GM08714 (cell line): ENCODE results near the gene COA4.

ENCODE experiments used
- H3K4me3 ChIP-seq: fragments of 200-500 bp; sonication (Bioruptor generic); 2 replicates; pipeline ENCODE4 v1.5.1; 2014; ENCODE audit warnings: mild to moderate bottlenecking, low read length, inconsistent platforms
- ZNF274 ChIP-seq: IDR thresholded peaks from 2 replicates; pipeline ENCODE4 v1.6.1; 2012; ENCODE audit warnings: mild to moderate bottlenecking, low read depth, low read length

COA4 gene

DNA sequence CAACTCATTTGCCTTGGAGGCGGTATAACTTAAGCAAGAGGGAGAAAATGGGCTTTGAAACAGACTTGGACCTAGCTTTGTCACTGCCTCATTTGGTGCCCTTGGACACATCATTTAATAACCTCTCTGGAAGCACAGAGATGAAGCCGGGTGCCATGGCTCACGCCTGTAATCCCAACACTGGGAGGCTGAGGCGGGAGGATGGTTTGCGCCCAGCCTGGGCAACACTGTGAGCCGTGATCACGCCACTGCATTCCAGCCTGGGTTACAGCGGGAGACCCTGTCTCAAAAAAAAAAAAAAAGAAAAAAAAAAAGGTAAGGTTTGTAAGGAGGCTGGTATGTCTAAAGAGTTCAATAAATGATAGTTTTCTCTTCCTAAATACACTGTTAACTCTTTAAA, 806 bp downstream of the COA4 start:
- H3K4me3 ChIP-seq: peak overlapping the region; percentile 90
- TF ChIP-seq ZNF274: no peak

DNA sequence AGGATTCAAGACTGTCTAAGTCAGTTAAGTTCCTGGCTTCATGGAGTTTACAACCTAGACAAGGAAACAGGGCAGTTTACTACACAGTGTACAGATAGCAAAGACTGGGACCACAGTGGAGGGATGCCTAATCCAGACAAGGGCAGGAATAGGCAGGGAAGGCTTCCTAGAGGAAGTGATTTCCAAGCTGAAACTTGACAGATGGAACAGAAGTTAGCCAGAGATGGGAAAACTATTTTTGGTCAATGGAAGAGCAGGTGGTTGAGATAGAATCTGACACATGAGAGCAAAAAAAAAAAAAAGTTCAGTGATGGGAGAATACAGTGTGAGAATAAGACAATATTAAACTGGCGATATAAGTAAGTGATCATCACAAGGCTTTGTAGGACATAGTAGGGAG, 1.3 kb downstream of the COA4 start:
- no peak for TF ChIP-seq ZNF274
- peak overlapping the region; percentile 90 for H3K4me3 ChIP-seq

GRCh38 chr11:73872749-73873357, 3.8 kb downstream of the COA4 start:
- no peak for TF ChIP-seq ZNF274

DNA sequence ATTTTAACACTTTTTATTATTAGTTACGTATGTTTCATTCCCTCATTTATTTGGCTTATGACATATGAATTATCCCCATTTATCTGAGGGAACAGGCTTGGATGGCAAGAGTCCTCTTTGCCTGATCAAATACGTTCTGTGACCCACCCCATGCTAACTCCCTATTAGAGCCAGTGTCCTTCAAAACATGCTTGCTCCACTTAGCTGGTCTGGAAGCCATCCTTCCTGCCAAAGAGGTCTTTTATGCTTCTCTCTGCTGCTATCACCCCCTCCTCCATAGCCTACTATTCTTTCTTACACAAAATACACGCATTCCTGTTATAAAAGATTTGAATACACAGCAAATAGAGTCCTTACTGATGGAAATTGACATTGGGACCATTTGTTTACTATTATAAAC, 6.4 kb downstream of the COA4 start:
- H3K4me3 ChIP-seq: no peak overlapping the region
- no peak for TF ChIP-seq ZNF274

More at GRCh38 chr11:73872749-73873357, 3.8 kb downstream of the COA4 start:
- no peak overlapping the region for H3K4me3 ChIP-seq

DNA sequence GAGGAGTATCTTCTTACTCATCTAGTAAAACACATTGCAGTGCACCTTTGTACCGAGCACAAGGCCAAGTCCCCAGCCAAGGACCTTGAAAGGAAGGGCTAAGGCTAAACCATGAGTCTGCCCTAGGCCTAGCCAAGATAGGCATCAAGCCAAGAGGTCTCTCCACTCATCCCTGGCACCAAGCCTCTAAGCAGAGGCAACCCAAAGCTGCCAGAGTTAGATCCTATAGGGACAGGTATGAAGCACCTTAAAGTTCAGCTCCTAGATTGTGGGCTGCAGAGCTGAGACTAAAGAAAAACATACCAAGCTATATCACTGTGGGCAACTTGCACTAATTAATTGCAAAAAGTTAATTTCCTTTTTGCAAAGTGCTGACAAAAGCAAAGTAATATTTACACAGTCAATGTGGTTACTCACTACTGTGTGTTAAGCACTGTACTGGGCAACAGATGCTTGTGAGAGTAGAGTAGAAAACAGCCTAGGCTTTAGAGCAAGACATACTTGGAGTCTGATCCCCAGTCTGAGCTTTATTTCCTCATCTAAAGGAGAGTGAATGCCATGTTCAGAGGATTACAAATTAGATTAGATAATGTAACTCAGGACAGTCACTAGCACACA, 7.2 kb downstream of the COA4 start:
- no peak overlapping the region for H3K4me3 ChIP-seq
- no peak for TF ChIP-seq ZNF274

DNA sequence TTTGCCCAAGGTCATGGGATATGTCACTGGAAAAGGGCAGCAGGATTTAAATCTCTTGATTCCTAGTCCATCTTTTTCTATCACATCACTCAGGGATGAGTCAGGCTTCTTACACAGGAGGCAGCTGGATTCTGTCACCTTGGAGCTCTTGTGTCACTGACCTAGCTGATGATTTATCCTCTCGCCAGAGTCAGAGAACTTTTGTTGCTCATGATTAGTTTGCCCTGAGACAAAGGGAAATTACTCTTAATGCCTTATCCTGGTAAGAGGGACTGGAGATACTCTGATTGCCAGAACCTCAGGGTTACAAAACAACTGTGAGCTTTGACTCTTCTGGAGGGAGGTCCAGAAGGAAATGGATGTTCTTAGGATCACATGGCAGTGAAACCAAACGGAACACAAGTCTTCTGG, 10.1 kb downstream of the COA4 start:
- H3K4me3 ChIP-seq: no peak overlapping the region
- no peak for TF ChIP-seq ZNF274

GRCh38 chr11:73866095-73866579, 10.5 kb downstream of the COA4 start:
- no peak overlapping the region for H3K4me3 ChIP-seq
- no peak for TF ChIP-seq ZNF274

- no peak for TF ChIP-seq ZNF274
- H3K4me3 ChIP-seq: no peak overlapping the region
Observed at GRCh38 chr11:73862986-73863385, 13.7 kb downstream of the COA4 start.

DNA sequence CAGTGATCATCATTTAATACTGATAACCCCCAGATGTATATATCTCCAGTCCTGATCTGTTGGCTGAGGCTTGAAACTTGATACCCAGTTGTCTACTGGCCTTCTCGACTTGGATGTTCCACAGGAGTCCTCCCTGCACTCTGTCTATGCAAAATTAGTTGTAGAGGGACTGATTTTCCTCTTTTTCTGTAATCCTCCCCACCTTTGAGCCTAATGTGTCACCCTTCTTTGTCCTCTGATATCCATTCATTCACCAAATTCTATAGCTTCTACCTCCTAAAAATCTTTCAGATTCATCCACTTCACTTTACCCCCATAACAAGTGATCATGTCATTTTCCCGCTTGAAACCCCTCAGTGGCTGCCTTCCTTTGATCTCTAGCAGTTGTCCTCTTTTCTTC, 16.4 kb downstream of the COA4 start:
- no peak for TF ChIP-seq ZNF274
- H3K4me3 ChIP-seq: no peak overlapping the region

GRCh38 chr11:73859671-73860070, 17.0 kb downstream of the COA4 start:
- no peak overlapping the region for H3K4me3 ChIP-seq
- no peak for TF ChIP-seq ZNF274

DNA sequence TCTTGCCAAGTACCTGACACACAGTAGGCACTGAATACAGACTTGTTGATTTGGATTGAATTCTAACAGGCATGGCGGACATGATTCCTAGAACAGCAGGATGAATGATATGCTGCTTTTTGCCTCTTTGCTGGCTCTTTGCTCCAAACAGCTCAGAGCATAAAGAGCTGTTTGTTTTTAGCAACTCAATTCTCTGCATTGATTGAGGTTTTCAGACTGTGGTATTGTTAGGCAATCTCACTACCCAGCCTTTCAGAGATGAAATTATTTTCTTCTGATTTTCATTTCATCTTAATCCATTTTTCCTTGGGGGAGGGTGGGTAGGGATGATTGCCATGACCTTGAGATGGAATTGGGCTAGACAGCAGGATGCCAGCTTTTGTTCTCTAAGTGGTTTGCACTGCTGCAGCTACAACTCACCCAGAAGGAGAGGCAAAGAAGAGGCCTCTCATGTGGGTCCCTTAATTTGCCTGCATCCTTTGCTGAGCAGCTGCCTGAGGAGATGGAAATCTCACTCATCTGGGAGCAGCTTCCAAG, 20.5 kb downstream of the COA4 start:
- no peak overlapping the region for H3K4me3 ChIP-seq
- TF ChIP-seq ZNF274: no peak

GRCh38 chr11:73854680-73855079, 22.0 kb downstream of the COA4 start:
- no peak overlapping the region for H3K4me3 ChIP-seq
- no peak for TF ChIP-seq ZNF274

DNA sequence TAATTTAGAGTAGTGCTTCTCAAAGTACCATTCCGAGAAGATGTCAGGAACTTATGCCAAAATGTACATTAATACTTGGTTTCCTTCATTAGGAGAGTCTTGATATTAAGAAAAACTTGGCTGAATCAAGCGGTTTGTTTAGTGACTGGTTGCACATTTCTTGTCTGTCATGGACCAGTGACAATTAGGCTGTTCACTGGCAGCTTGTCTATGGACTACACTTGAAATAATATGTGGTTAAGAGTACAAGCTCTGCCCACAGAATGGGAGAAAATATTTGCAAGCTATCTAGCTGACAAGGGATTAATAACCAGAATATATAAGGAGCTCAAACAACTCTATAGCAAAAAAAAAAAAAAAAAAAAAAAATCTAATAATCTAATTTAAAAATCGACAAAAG, 24.6 kb downstream of the COA4 start:
- no peak for TF ChIP-seq ZNF274
- H3K4me3 ChIP-seq: no peak overlapping the region

GRCh38 chr11:73851046-73851764, 25.4 kb downstream of the COA4 start:
- no peak overlapping the region for H3K4me3 ChIP-seq
- no peak for TF ChIP-seq ZNF274

GRCh38 chr11:73839123-73839457, 37.6 kb downstream of the COA4 start:
- TF ChIP-seq ZNF274: no peak
- H3K4me3 ChIP-seq: no peak overlapping the region
